NB4 (cell line): ENCODE results near the gene VGF.

Experiments used
- MYC ChIP-seq: IDR thresholded peaks from 2 replicates; pipeline ENCODE4 v1.6.1; 2011; ENCODE audit warnings: low read depth, low read length
- POLR2A ChIP-seq: IDR thresholded peaks from 2 replicates; pipeline ENCODE4 v1.6.1; 2011; ENCODE audit warnings: mild to moderate bottlenecking; ENCODE audit not compliant: insufficient read length; ENCODE audit errors: extremely low read depth
- TF ChIP-seq, protein P1 (sequence below): IDR thresholded peaks from one replicate; pipeline ENCODE4 v1.5.1; 2012; ENCODE audit warnings: low read depth, low read length

DNA sequence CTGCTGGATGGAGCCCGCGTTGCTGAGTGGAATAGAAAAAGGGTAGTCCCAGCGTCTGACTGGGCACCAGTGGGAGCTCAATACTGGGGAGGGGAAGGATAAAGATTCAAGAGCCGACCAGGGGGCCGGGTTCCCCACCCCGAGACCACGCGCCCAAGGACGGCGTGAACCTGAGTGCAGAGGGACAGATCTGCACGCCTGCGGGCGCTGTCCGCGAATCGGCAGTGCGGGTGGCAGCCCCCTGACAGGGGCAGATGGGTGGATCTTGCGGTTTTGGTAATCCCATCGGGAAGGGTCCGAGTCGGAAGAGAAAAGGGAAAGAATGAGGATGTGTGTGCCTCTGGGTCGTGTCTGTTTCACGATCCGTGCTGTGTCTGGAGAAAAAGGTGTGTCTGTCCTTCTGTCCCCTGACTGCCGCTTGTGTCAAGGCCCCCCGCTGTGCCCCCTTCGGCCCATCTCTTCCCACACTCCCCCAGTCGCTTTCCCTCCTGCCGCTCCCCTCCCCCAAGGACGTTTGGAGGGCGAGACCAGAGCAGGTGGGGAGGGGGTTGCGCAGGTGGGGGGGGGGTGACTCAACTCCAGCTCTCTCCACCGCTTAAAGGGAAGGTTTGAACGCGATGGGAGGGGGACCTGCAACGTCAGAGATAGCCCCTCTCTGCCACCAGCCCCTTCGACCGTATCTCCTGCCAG lies 734 bp upstream of the VGF start:
- TF ChIP-seq, protein P1, sequence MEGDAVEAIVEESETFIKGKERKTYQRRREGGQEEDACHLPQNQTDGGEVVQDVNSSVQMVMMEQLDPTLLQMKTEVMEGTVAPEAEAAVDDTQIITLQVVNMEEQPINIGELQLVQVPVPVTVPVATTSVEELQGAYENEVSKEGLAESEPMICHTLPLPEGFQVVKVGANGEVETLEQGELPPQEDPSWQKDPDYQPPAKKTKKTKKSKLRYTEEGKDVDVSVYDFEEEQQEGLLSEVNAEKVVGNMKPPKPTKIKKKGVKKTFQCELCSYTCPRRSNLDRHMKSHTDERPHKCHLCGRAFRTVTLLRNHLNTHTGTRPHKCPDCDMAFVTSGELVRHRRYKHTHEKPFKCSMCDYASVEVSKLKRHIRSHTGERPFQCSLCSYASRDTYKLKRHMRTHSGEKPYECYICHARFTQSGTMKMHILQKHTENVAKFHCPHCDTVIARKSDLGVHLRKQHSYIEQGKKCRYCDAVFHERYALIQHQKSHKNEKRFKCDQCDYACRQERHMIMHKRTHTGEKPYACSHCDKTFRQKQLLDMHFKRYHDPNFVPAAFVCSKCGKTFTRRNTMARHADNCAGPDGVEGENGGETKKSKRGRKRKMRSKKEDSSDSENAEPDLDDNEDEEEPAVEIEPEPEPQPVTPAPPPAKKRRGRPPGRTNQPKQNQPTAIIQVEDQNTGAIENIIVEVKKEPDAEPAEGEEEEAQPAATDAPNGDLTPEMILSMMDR: no peak
- TF ChIP-seq POLR2A (no peak), MYC (no peak)
